ENCODE measurements around the gene CTSA.

GRCh38 chr20:45853484-45853883 lies 37.7 kb upstream of the CTSA start:
- TF ChIP-seq CTCF (IDR thresholded peaks at IDR 0.05) (no peak), POLR2A (IDR thresholded peaks at IDR 0.05) (no peak)

Data from testis (tissue), 2 donors.